Mammary epithelial cell (primary cell): ENCODE data around the gene UBE2D3.

Experiments used
- CTCF ChIP-seq, 2 donors: IDR thresholded peaks in 1 of 2; conservative IDR thresholded peaks in 1 of 2; 2 replicates each; pipeline ENCODE4 v1.5.1; 2011 to 2012; ENCODE audit warnings: inconsistent platforms in 2 of 2, low read length in 2 of 2, mild to moderate bottlenecking in 2 of 2, control low read depth in 1 of 2, low read depth in 1 of 2; ENCODE audit not compliant: insufficient read depth in 1 of 2; ENCODE audit errors: extremely low read depth in 1 of 2
- EZH2 ChIP-seq: IDR thresholded peaks from 2 replicates; pipeline ENCODE4 v1.6.1; 2012; ENCODE audit warnings: low read length, inconsistent platforms, borderline replicate concordance

DNA sequence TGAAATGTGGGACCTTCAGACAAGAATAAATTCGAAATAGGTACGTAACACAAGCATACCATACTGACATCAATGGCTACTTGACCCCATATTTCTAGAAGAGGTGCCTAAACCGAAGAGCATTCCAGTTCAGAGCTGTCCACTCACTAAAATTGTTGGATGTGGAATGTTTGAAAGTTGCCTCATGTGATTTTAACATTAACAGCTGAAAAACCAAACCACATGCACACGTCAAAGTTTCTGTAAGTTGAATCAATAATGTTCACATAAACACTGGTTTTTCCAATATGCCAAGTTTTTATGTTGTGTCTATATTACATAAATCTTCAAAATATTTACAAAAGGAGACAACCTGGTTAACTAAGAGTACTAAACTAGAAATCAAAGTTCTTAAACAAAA, 3.5 kb downstream of the UBE2D3 start:
- TF ChIP-seq CTCF (conservative IDR thresholded peaks at IDR 0.05 in 1 of 2, IDR thresholded peaks at IDR 0.05 in 1 of 2; ENCODE audit: extremely low read depth in 1 of 2, insufficient read depth in 1 of 2, low read depth in 1 of 2, low read length in 2 of 2) (no peak), EZH2 (no peak)
